Body of pancreas (tissue), 4 donors: ENCODE measurements around the gene PACS1.

Source experiments
- POLR2A ChIP-seq, 3 donors: fragments of 450-650 bp; IDR thresholded peaks; one replicate each; pipeline ENCODE4 v1.6.1; 2016; ENCODE audit warnings: antibody characterized with exemption in 3 of 3, mild to moderate bottlenecking in 2 of 3
- TF ChIP-seq, protein P1 (sequence below), 7 experiments: fragments of 450-650 bp in 4 of 7; fragments of 200-600 bp in 3 of 7; sonication (generic) in 3 of 7; IDR thresholded peaks; one replicate each; pipeline ENCODE4 v1.5.1; 2016 to 2019; ENCODE audit warnings: antibody characterized with exemption in 7 of 7

DNA sequence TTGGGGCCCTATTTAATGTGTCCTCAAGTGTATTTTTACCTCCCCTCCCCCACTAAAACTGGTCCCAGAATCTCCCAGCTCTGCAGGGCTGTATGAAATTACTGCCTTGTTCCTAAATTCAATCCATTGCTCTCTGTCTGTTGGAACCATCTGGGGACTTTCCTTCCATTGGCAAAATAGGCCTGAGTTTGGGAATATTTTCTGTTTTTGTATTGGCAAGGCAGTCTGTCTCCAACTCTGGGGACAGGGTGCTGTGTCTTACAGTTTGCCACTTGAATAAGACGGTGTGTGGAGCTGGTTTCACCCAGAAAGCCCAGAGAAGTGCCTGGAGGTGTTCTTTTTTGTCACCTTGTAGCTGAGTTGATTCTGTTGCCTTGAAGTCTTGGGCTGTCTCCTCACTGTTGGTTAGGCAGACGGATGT is 1.3 kb downstream of the PACS1 start:
- no peak for TF ChIP-seq POLR2A (IDR thresholded peaks at IDR 0.05)
- TF ChIP-seq, protein P1, sequence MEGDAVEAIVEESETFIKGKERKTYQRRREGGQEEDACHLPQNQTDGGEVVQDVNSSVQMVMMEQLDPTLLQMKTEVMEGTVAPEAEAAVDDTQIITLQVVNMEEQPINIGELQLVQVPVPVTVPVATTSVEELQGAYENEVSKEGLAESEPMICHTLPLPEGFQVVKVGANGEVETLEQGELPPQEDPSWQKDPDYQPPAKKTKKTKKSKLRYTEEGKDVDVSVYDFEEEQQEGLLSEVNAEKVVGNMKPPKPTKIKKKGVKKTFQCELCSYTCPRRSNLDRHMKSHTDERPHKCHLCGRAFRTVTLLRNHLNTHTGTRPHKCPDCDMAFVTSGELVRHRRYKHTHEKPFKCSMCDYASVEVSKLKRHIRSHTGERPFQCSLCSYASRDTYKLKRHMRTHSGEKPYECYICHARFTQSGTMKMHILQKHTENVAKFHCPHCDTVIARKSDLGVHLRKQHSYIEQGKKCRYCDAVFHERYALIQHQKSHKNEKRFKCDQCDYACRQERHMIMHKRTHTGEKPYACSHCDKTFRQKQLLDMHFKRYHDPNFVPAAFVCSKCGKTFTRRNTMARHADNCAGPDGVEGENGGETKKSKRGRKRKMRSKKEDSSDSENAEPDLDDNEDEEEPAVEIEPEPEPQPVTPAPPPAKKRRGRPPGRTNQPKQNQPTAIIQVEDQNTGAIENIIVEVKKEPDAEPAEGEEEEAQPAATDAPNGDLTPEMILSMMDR (IDR thresholded peaks at IDR 0.05) = no peak
